Tongue (tissue), 2 donors: ENCODE results near the gene STK38. TPM values are rescaled to one million over a fixed set of nuclear protein-coding genes. Genes with fewer than 3 reads are reported as not detected.
A peak's percentile ranks its signal among the peaks of the same experiment; 100 is the strongest.

ENCODE experiments used
- DNase-seq: peaks from one replicate; pipeline ENCODE4 v3.0.0-alpha.2; 2015
- total RNA-seq: library from RNA; depleted of rRNA; stranded (reverse); fragments of >200 nt; gene quantifications from one replicate; pipeline ENCODE4 v1.2.3, GENCODE V29; 2014

The STK38 gene
- total RNA-seq, 1 donor from 2014 or later = 30.5 TPM

- no peak for DNase-seq
Measured at GRCh38 chr6:36563928-36564284, 16.6 kb upstream of the STK38 start.

- peak; percentile 15 for DNase-seq
Measured at GRCh38 chr6:36563237-36563927, 16.1 kb upstream of the STK38 start.

- DNase-seq = no peak
Measured at GRCh38 chr6:36560822-36561221, 13.5 kb upstream of the STK38 start.

DNA sequence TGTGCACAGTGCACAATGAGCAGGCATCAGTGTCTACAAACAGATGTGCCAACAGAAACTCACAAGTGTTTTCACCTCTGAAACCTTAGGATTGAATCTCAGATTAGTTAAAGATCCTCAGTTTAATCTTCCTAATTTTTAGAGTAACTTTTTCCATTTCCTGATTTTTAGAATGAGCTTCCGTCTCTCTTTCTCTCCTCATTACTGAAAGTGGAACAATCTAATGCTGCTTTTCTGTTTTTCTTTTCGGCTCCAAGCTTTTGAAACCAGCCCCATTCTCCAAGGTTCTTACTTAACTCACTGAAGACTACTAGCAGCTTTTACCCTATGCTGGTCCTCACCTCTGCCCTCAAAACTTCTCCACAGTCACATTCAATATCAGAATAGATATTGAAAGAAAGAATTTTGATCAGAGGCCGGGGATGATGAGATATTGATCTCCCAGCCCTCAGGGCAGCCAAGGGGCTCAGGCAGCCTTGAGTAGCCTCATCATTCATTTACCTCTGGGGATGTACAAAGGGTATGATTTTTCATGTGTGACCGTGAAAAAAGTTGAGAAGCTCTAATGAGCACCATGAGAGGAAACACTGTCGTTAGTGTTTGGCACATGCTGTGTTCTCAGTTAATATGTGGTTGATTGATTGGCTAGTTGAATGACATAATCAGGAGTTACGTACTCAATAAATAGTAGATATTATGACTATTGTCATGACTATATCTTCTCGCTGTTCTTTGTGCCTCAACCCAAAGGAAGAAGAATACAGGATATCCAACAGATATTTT lies 11.9 kb upstream of the STK38 start:
- DNase-seq = no peak

GRCh38 chr6:36556281-36556680 lies 9.0 kb upstream of the STK38 start:
- no peak for DNase-seq

- no peak for DNase-seq
Measured at GRCh38 chr6:36555750-36556252, 8.5 kb upstream of the STK38 start.

DNA sequence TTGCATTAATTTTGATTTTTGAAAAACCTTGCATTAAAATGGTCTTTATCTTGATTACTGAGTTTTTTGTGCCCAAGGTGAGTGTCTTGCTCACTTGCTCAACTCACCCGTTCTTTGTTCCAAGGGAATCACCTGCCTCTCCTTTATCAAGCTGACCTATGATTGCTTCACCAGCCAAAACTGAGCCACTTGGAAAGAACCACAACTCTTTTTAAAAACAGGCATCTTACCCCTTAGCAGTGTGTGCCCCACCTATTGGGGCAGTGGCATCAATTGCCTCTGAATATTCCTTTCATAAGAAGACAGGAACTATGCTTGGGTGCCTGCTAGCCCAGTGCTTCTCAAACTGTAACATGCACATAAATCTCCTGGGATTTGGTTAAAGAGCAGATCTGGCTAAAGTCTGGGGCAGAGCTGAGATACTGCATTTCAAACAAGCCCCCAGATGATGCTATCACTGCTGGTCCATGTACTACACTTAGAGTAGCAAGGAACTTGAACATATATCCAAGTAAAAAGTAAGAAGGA lies 3.3 kb upstream of the STK38 start:
- no peak for DNase-seq

DNA sequence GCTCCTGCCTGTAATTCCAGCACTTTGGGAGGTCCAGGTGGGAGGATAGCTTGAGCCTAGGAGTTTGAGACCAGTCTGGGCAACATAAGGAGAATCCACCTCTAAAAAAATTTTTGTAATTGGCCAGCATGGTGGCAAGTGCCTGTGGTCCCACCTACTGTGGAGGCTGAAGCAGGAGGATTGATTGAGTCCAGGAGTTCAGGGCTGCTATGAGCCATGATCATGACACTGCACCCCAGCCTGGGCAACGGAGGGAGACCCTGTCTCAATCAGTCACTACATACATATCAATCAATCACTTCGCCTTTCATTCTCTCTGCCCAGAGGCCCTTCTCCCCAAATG lies 1.1 kb upstream of the STK38 start:
- no peak for DNase-seq

- no peak for DNase-seq
Measured at GRCh38 chr6:36547646-36548400, 544 bp upstream of the STK38 start.

DNA sequence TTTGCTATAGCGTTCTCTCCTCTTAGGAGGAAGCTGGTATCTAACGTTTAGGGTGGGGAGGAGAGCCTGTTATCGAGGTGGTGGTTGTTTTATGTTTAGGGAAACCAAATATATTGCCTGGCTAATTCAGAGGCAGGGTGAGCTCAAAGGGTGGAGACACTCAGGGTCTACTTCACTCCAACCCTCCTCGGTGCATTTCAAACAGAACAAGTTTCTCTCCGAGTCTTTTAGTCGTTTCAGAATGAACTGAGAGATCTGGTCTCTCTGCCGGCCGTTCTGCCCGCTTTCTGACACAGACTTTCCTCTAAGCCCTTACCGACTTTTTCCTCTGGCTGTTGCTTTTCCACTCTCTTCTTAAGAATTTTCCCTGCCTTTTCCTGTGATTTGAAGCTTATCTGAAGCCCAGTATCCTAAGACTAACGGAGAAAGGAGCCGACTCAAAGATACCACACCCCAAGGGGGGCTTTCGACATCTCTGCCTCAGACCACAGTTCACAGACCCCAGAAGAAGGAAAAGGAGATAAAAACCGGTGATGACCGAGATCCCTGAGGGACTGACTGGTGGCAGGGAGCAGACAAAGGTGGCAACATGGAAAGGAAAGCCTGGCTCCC lies 865 bp downstream of the STK38 start:
- peak; percentile 66 for DNase-seq

DNA sequence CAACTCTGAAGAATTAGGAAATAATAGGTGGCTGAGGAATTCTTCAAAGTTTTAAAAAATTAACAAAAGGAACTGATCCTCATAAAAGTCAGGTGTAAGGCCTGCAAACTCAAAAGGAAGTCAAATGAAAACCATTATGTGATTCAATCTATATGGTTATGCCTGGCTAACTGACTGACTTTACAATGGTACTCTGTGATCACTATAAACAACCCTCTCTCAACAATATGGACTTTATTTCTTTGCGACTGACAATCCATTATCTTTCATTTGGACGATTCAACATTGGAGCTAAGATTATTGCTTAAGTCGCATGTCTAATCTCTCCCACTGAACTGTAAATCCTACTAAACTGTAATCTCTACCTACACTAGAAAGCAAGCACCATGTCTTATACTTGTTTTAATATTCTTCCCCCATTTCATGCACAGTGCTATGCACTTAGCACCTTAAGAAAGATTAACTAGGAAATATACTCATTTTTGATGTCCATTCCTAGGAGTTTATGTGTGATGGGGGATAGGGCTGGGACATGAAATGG lies 1.4 kb downstream of the STK38 start:
- DNase-seq = no peak

GRCh38 chr6:36544228-36544627 lies 3.1 kb downstream of the STK38 start:
- DNase-seq = peak; percentile 40

GRCh38 chr6:36542041-36542440 lies 5.2 kb downstream of the STK38 start:
- DNase-seq = no peak

DNA sequence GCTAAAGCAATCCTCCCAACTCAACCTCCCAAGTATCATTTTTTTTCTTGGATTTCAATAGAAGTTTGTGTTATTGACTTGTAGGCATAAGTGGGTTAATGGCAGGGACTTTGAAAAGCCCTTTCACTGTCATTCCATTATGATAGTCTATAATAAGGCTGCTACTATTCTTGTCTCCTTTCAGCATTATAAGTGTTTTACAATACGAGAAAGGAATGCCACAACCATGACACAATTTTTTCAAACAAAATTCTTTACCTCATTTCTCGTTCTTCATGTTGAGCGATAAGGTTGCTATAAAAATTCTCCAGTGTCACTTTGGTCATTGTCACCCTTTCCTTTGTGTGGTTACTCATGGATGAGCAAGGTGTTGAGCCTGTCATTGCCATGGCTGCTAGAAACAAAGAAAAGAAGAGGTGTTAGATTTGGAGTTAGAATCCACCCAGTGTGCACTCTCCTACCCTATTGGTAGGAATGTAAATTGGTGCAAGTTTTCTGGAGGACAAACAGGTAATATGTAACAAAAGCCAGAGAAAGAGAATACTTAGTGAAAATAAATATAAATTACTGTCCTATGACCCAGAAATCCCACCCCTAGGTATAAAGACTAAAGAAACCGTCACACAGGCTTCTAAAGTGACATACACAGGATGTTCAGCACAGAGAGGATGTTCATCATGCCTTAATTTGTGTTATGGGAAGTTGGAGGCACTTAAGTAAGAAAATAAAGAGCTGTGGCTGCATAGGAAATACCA lies 7.3 kb downstream of the STK38 start:
- DNase-seq = no peak

DNA sequence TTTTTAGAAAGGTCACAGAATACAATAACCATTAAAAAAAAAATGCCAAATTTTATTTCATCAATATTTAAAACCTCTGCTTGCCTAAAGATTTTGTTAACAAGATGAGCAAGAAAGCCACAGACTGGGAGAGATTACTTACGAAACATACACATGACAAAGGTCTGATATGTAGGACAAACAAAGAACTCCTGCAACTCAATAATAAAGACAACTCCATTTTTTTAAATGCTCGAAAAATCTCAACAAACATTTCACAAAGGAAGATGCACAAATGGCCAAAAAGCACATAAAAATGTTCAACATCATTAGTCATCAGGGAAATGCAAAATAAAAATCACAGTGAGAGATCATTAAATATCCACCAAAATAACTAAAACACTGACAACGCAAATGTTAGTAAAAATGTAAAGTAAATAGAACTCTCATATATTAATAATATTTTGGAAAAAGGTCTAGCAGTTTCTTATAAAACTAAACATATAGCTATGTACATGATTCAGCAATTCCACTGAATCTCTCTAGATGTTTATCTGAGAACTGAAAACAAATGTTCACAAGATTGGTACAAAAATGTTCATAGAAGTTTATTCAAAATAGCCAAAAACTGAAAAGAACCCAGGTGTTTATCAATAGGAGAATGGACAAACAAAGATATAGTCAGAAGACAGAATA lies 10.3 kb downstream of the STK38 start:
- DNase-seq = no peak

DNA sequence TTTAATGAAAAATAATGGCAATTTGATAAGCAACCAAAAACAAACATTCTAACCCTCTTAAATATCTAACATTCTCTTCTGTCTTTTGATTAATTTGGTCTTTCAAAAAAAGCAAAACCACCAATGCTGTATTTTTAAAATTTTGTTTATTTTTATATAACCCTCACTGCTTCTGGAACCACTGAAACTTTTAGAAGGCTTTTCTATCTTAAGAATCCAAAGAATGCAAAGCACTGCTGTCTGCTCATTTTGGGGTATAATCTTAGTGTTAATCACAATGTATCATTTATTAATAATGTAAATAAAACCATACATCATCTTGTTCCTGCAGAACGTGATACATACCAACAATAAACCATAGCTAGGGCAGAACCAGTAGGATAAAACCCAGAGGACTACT lies 14.0 kb downstream of the STK38 start:
- DNase-seq = no peak

- DNase-seq = no peak
Measured at GRCh38 chr6:36526066-36526465, 21.2 kb downstream of the STK38 start.

GRCh38 chr6:36525346-36525745 lies 21.9 kb downstream of the STK38 start:
- no peak for DNase-seq

GRCh38 chr6:36524871-36525270 lies 22.4 kb downstream of the STK38 start:
- DNase-seq = no peak

GRCh38 chr6:36523936-36524499 lies 23.3 kb downstream of the STK38 start:
- no peak for DNase-seq
